ENCODE data around the gene EPN1.

GRCh38 chr19:55692681-55693081, 17.7 kb downstream of the EPN1 start:
- TF ChIP-seq CTCF (IDR thresholded peaks at IDR 0.05) (no peak), POLR2A (IDR thresholded peaks at IDR 0.05) (no peak)

All from heart left ventricle (tissue), 13 donors.